GM13976 (cell line): Measurements from ENCODE around the gene FOXO3.

Source experiments
- DNase-seq: peaks from one replicate; pipeline ENCODE4 v3.0.0; 2012; ENCODE audit warnings: low spot score
- CTCF ChIP-seq: IDR thresholded peaks from 2 replicates; pipeline ENCODE4 v1.5.1; 2012; ENCODE audit warnings: borderline replicate concordance, mild to moderate bottlenecking; ENCODE audit not compliant: insufficient read depth; ENCODE audit errors: extremely low read depth, missing control alignments, control extremely low read depth
- in situ Hi-C: fragments of 300-500 bp; cut with MboI; formaldehyde crosslinking; loops from one replicate; pipeline ENCODE4 v1.12.0; 2022; ENCODE audit warnings: low sequenced_read_pairs, mixed read lengths, inconsistent platforms; ENCODE audit not compliant: unreplicated experiment

FOXO3 gene

GRCh38 chr6:108650325-108650724 lies 89.6 kb downstream of the FOXO3 start:
- in situ Hi-C loops, result no loop called here
- no peak for TF ChIP-seq CTCF
- DNase-seq, result no peak

GRCh38 chr6:108650781-108651180 lies 90.1 kb downstream of the FOXO3 start:
- no peak for TF ChIP-seq CTCF
- in situ Hi-C loops, result no loop called here
- DNase-seq, result no peak

GRCh38 chr6:108651340-108652227 lies 90.9 kb downstream of the FOXO3 start:
- no peak for DNase-seq
- in situ Hi-C loops, result no loop called here
- no peak for TF ChIP-seq CTCF

DNA sequence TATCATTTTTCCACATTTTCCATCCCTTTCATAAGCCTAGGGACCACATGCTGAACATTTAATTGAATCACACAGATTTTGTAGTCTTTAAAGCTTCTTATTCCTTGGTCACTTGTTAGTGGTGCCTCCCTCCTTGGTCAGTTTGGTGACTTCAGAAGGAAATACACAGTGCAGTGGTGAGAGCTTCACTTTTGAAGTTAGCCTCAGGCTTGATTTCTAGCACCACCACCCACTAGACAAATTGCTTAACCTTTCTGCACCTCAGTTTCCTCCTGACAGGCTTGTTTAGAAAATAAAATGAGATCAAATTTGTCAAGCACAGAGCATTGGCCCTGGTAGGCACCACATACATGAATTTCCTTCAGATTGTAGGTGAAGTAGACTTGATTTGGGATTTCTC lies 91.7 kb downstream of the FOXO3 start:
- in situ Hi-C loops, result no loop called here
- DNase-seq, result no peak
- TF ChIP-seq CTCF, result no peak

GRCh38 chr6:108653949-108654348 lies 93.2 kb downstream of the FOXO3 start:
- in situ Hi-C loops, result no loop called here
- no peak for DNase-seq
- no peak for TF ChIP-seq CTCF

DNA sequence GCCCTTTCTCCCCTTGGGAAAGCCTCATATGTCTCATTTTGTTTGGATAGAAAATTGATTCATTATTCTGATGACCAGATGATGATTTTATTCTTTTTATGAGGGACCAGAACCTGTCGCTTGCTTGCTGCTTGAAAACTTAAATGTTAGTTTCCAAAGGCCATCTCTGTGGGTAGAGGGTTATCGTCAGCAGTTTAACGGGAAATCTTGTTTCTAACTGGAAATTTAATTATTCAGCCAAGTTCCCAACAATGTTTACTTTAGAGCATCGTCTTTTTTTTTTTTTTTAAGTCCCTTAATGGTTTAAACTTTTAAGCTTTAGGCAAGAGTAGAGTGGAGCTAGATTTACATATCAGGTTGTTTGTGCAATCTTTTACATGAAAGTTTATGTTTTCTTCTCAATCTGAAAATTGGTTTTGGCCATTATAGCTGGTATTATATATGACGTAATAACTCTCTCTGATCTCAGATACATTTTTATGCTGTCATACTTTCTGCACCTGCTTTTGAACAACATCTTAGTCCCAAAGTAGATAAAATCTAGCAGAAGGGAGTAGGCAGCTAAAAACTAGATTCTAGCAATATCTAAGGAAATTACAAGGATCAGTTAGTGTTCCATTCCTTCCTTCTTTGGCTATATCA lies 93.9 kb downstream of the FOXO3 start:
- TF ChIP-seq CTCF, result no peak
- no peak for DNase-seq

More for the DNA sequence above, 93.9 kb downstream of the FOXO3 start:
- in situ Hi-C loops, result no loop called here
